NCI-H526 treated with DMSO at 0.1 percent for 48 hours (cell line): ENCODE data around the gene TUBB4B.

ENCODE experiments used
- DNase-seq: peaks from one replicate; lab custom pipeline; 2025; lab: John Stamatoyannopoulos, UW

TUBB4B gene

DNA sequence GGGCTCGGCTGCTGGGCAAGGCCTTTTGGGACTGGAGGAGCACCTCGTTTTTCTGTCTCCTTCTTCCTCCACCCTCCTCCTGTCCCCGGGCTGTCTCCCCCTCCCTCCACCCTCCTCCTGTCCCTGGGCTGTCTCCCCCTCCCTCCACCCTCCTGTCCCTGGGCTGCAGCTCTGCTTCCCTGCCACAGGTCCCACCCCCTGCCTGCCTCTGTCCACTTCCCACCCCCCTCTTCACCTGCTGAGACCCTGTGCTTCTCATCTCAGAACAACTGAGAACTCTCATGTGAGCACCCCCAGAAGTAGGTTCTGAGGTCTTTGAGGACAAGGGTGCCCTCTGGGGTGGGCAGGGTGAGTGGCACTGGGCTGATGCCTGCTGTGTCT lies 30.6 kb downstream of the TUBB4B start:
- no peak for DNase-seq

- DNase-seq: no peak
These were observed 31.4 kb downstream of the TUBB4B start for GRCh38 chr9:137272241-137273094.

- no peak for DNase-seq
These were observed 32.0 kb downstream of the TUBB4B start for GRCh38 chr9:137273095-137273490.

GRCh38 chr9:137273611-137274320 lies 32.7 kb downstream of the TUBB4B start:
- no peak for DNase-seq

- DNase-seq: no peak
These were observed 34.1 kb downstream of the TUBB4B start for GRCh38 chr9:137275203-137275587.

DNA sequence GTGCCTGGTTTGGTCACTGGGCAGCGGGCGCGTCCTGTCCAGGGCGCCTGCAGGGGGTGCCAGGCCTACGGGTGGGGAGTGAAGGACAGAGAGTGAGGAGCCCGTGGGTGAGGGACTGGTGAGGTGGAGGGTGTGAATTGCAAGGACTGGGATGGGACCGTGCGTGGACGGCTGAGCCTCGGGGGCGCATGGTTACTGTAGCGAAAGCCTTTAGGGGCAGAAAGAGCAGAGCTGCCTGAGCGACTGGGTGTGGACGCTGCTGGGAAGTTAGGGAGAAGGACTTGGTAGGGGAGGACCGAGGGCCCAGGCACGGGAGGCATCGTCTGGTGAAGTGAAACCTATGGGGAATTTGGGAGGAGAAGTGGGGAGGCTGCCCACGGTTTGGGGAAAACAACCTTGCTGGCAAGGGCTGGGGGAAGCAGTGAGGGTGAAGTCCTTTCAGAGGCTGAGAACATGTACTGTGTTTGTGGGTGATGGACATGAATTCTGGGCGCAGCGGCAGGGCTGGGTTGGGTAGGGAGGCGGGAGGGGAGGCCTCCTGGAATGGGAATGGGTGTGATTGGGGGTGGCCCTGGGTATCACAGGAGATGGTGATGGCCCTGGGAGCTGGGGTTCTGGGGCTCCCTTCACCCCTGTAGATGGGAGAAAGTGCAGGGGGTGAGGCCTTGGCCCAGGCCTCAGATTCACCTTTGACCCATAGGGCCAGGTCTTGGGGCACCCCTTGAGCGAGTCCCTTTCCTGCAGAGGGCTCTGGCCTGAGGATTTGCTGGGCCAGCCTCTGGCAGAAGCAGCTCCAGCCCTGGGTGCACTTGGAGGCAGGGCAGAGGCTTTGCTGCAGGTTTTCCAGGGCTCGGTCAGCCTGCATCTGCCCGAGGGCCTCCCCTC lies 34.7 kb downstream of the TUBB4B start:
- no peak for DNase-seq

- no peak for DNase-seq
These were observed 35.6 kb downstream of the TUBB4B start for GRCh38 chr9:137276473-137277328.

- DNase-seq: no peak
These were observed 36.4 kb downstream of the TUBB4B start, which contains the start of gene TOR4A for GRCh38 chr9:137277329-137278041. TSS of gene TOR4A (plus strand) at chr9:137277726. CDS start at chr9:137278690, 964 bp downstream.

DNA sequence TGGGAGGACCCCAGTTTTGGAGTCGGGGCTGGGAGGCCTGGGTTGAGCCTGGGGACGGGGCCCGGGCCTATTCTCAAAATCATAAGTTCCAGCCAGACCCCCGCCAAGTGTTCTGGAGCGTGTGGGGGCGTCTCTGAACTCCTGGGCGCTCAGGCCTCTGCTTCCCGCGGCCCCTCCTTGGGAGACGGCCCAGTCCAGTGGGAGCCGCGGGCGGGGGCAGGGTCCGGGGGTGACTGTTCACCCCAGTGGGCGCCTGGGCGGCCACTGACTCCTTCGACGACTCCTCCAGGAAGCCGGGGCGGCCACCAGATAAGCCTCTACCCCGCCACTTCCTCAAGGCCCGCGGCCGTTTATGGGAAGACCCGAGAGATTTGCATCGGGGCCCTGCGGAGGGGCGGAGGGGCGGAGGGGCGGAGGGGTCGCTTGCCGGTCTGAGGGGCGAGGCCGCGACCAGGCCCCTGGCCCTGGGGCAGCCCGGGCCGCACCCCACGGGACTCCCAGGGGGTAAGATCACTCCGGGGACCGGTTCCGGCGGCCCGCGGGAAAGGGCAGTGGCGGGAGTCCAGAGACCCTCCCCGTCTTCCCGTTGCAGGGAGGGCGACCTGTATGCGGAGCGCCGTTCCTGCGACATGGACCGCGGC lies 37.1 kb downstream of the TUBB4B start:
- no peak for DNase-seq

DNA sequence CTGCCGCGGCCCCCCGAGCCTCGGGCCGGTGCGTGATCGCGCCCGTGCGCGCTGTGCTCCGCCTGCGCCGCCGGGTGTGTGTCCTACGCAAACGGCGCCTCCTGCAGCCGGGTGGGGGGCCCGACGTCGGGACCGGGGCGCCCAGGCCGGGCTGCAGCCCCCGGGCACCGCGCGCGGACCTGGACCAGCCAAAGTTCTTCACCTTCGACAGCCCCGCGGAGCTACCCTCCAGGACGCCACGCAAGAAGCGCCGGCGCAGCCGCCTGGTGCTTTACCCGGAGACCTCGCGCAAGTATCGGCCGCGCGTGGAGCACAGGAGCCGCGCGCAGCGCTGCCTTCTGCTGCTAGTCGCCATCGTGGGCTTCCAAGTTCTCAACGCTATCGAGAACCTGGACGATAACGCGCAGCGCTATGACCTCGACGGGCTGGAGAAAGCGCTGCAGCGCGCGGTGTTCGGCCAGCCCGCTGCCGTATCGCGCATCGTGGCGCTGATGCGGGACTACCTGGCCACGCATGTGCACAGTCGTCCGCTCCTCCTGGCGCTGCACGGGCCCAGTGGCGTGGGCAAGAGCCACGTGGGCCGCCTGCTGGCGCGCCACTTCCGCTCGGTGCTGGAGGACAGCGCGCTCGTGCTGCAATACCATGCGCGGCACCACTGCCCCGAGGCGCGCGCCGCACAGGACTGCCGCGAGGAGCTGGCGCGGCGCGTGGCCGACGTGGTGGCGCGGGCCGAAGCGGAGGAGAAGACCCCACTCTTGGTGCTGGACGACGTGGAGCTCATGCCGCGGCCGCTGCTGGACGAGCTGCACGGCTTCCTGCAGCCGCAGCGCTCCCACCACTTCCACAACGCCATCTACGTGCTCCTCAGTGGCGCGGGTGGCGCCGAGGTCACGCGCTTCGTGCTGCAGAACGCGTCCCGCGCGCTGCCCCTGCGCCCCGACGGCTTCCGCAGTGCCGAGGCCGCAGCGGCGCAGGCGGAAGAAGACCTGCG lies 37.9 kb downstream of the TUBB4B start:
- DNase-seq: no peak

DNA sequence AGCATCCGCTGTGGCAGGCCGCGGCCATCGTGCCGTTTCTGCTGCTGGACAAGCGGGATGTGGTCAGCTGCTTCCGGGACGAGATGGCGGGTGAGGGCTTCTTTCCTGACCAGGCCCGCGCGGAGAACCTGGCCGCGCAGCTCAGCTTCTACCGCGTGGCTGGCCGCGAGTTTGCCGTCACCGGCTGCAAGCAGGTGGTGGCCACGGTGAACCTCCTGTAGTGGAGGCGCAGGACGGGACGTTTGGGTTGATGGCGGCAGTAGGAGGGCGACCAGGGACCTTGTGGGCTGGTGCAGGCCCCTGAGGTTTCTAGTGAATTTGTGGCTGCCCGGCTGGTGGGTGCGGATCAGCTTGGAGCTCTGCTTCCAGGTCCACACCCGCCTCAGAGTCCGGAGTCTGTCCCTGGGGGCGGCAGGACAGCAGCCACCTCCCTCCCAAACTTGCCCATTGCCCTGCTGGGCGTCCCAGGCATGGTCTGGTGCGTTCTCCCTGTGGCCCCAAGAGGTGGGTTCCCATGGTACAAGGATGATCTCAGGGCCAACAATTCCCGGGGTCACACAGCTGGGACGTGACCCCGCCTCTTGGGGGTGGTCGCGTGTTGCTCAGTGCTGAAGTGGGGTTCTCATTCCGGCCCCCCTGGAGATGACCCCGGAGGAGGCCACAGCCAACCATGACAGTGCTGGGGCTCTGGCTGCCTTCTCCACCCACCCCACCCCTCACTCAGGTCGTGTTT lies 38.8 kb downstream of the TUBB4B start:
- no peak for DNase-seq

DNA sequence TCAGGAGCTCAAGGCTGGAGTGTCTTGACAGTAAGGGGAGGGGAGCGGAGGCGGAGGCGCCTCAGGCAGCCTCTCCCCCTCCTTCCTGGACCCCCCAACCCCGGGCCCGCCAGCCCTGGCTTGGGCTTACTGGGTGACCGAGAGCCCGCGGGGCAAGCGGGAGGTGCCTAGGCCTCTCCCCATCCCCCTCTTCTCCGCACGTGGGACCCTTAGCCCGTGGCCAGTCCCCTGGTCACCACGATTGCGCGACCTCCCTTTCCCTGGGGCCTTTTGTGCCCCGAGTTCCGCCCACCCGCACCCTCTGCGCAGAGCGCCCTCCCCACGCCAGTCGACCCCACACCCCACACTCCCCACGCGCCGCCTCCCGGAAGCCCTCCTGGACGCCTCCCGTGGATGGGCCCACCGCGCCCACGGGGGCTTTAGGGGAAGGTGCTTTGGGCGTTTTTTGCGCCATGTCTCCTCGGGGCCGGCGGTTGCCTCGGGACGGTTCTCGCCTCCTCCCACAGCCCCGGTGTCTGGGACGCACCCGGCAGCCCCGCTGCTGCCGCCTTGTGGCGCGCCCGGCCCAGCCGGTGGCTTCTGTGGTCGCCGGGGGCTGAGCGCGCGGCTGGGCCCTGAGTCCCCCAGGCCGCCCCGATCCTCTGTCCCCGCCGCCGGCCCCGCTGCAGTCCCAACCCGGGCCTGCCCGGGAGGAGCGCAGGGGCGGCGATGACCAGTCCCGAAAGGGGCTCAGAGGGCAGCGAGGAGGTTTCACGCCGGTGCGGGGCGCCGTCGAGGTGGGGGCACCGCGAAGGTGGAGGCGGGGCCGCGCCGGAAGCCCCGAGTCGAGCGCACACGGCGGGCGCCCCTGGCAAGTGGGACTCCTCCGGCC lies 39.6 kb downstream of the TUBB4B start:
- DNase-seq: no peak

DNA sequence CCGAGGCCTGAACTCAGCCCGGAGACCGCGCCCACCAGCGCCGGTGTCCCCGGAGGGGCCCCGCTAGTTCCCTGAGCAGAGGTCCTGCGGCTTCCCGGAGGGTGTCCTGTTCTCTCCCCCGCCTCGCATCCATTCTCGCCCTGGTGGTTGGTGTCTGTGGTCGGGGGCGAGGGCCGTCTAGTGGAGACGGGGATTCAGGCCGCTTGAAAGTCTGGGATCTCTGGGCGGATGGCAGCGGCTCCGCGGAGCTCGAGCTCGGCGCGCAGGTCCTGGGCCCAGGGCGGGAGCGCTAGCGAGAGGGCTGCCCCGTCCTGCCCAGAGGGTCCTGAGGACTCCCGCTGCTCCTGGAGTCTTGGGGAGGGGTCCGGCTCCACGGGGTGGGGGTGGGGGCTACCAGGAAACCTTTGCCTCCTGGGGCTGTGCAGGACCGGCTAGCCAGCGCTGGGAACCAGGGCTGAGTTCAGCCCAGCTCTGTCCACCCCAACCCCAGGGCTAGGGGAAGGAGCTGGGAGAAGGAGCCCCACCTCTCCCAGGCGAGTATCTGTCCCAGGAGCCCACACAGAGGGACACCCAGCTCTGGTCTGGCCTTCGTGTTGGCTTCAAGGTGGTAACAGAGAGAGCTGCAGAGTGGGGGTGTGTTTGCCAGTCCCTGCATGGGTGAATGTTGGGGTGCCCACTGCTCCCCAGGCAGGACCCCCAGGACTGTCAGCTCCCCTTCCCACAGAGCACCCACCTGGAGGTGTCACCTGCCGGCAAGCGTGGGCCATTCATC lies 40.4 kb downstream of the TUBB4B start:
- DNase-seq: no peak

- DNase-seq: peak; percentile 10
These were observed 45.9 kb downstream of the TUBB4B start for GRCh38 chr9:137286975-137287383.

- no peak for DNase-seq
These were observed 52.0 kb downstream of the TUBB4B start for GRCh38 chr9:137293094-137293481.
